Measurements from ENCODE around the gene PIGB. TPM values are rescaled to one million over a fixed set of nuclear protein-coding genes. Genes with fewer than 3 reads are reported as not detected.

The PIGB gene
- total and polyA plus RNA-seq, 2 of the 8 experiments (the other 6 are each of a cell fraction or from before 2014, with no cell fraction given), result 4.3 to 11.7 TPM

DNA sequence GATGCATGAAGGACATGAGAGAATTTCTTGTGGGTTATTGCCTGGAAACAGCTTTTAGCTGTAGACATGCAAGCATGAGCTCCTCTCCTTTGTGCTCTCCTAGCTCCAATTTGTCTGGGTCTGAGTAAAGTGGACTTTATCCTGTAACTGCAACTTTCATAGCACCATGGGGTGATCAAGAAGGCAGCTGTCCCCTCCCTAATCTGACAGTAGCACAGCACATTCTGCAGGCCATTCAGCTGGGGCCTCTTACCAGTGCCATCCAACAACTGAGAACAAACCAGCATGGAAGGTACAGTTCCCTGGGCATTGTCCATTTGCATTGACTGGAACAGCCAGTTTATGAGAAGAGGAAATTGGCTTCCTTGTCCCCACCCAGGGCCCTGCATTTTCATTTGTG lies 21.7 kb upstream of the PIGB start:
- Histone ChIP-seq H2BK15ac (ENCODE audit: low read length) (no peak overlapping the region), H3K9me3 (ENCODE audit: insufficient read depth in 2 of 2, low read depth in 1 of 2, low read length in 1 of 2) (peaks cover 6 to 15% of the 10 kb centered on the region in 2 experiments; a peak in 3 of 4 replicates), H3K18ac (ENCODE audit: extremely low read depth, low read length) (no peak overlapping the region), H3K9ac (replicated peaks in 1 of 4; ENCODE audit: extremely low read depth in 1 of 4, low read depth in 3 of 4, low read length in 3 of 4) (no peak overlapping the region), H3K23me2 (ENCODE audit: low read depth, low read length) (no peaks in the 10 kb centered on the region), H4K91ac (replicated peaks; ENCODE audit: insufficient read length, low read length) (no peak overlapping the region), H2BK120ac (replicated peaks; ENCODE audit: low read depth, low read length) (no peak overlapping the region), H3K79me2 (ENCODE audit: control insufficient read depth in 1 of 2, insufficient read depth in 2 of 2, low read length in 2 of 2) (no peaks in the 10 kb centered on the region), H3K36me3 (ENCODE audit: control insufficient read depth in 2 of 4, insufficient read depth in 4 of 4, low read length in 3 of 4) (no peaks in the 10 kb centered on the region), H2AK5ac (ENCODE audit: low read depth, low read length) (no peak overlapping the region), H3K79me1 (ENCODE audit: low read depth, low read length) (no peaks in the 10 kb centered on the region), H3K27ac (ENCODE audit: low read depth, low read length) (no peak overlapping the region), H2BK12ac (ENCODE audit: low read depth, low read length) (no peak overlapping the region), H4K8ac (ENCODE audit: extremely low read depth, insufficient read depth, low read length) (no peak overlapping the region), H3K4me1 (replicated peaks in 1 of 4; ENCODE audit: control insufficient read depth in 3 of 4, insufficient read depth in 4 of 4, low read length in 3 of 4) (no peaks in the 10 kb centered on the region), H4K20me1 (replicated peaks in 1 of 2; ENCODE audit: control insufficient read depth in 1 of 2, insufficient read depth in 2 of 2, low read length in 2 of 2) (no peaks in the 10 kb centered on the region), H3K27me3 (replicated peaks in 1 of 4; ENCODE audit: control insufficient read depth in 3 of 4, extremely low read depth in 1 of 4, insufficient read depth in 3 of 4, low read length in 3 of 4) (no peaks in the 10 kb centered on the region), H3K14ac (ENCODE audit: insufficient read length) (no peak overlapping the region), H3K56ac (replicated peaks; ENCODE audit: insufficient read length, low read depth, low read length) (no peak overlapping the region), H2BK20ac (ENCODE audit: low read length) (no peak overlapping the region), H4K5ac (ENCODE audit: insufficient read length, low read depth, low read length) (no peak overlapping the region), H3K4me3 (ENCODE audit: extremely low read depth in 1 of 4, insufficient read depth in 2 of 4, low read depth in 3 of 4, low read length in 4 of 4) (no peak overlapping the region), H3K23ac (ENCODE audit: insufficient read length) (no peak overlapping the region), H2BK5ac (ENCODE audit: low read depth, low read length) (no peak overlapping the region), H2AFZ (ENCODE audit: low read length) (no peak overlapping the region), H3K4me2 (ENCODE audit: insufficient read depth in 1 of 2, low read depth in 2 of 2, low read length in 2 of 2) (no peak overlapping the region), H3K4ac (replicated peaks; ENCODE audit: insufficient read length, low read depth, low read length) (no peak overlapping the region)
- POLR2A ChIA-PET (ENCODE audit: partially characterized antibody), result interaction anchor here (0.5 kb wide), 1 partner anchor 312 kb away, joined by 3 read pairs; no protein-coding TSS in a partner anchor
- DNase-seq (ENCODE audit: low read depth in 1 of 2, low spot score in 2 of 2) (no peak), FAIRE-seq (no peak)
- CTCF ChIA-PET (ENCODE audit: partially characterized antibody), result interaction anchor here (0.7 kb wide), 1 partner anchor 111 kb away, joined by 3 read pairs; the partner anchor contains the start of genes CCPG1 and PIERCE2
- TF ChIP-seq CHD2 (IDR thresholded peaks at IDR 0.05; ENCODE audit: low read length) (no peak), SUZ12 (IDR thresholded peaks at IDR 0.05; ENCODE audit: low read length) (no peak), SP4 (IDR thresholded peaks at IDR 0.05; ENCODE audit: low read length) (no peak), CBX5 (IDR thresholded peaks at IDR 0.05; ENCODE audit: low read depth, low read length) (no peak), EP300 (IDR thresholded peaks at IDR 0.05; ENCODE audit: borderline replicate concordance in 1 of 2, low read depth in 2 of 2, low read length in 2 of 2) (no peak), CBX8 (IDR thresholded peaks at IDR 0.05; ENCODE audit: borderline replicate concordance, low read depth, low read length) (no peak), ASH2L (IDR thresholded peaks at IDR 0.05; ENCODE audit: low read length) (no peak), GABPA (IDR thresholded peaks at IDR 0.05; ENCODE audit: borderline replicate concordance, insufficient read depth, low read length) (no peak), POLR2A (IDR thresholded peaks at IDR 0.05; ENCODE audit: control extremely low read depth in 1 of 2, low read depth in 2 of 2, low read length in 2 of 2) (no peak), GTF2F1 (IDR thresholded peaks at IDR 0.05; ENCODE audit: borderline replicate concordance, low read depth, low read length) (no peak), YY1 (IDR thresholded peaks at IDR 0.05; ENCODE audit: low read depth, low read length) (no peak)

Data from H1 (cell line).